HG03095 (cell line): Measurements from ENCODE around the gene EVPL.
"Not testable (repeated sequence)": the region's sequence is repeated elsewhere in the genome, so short reads cannot be mapped to it uniquely, and the experiment has no call there.

Source experiments
- ATAC-seq: cut with Tn5 transposase; IDR thresholded peaks from one replicate; pipeline ENCODE4 v1.9.1; 2021; ENCODE audit warnings: moderate library complexity; ENCODE audit not compliant: unreplicated experiment

EVPL gene

GRCh38 chr17:76048711-76049110, 21.6 kb upstream of the EVPL start:
- ATAC-seq = no peak

GRCh38 chr17:76048025-76048605, 21.0 kb upstream of the EVPL start:
- no peak for ATAC-seq

GRCh38 chr17:76046064-76046463, 19.0 kb upstream of the EVPL start:
- ATAC-seq = no peak

- ATAC-seq = not testable (repeated sequence)
Measured at GRCh38 chr17:76044475-76045007, 17.4 kb upstream of the EVPL start.

- not testable (repeated sequence) for ATAC-seq
Measured at GRCh38 chr17:76042868-76043267, 15.8 kb upstream of the EVPL start.

- no peak for ATAC-seq
Measured at GRCh38 chr17:76040376-76040775, 13.3 kb upstream of the EVPL start.

- ATAC-seq = no peak
Measured at GRCh38 chr17:76039121-76039520, 12.0 kb upstream of the EVPL start.

GRCh38 chr17:76038050-76038449, 10.9 kb upstream of the EVPL start:
- ATAC-seq = no peak

- ATAC-seq = no peak
Measured at GRCh38 chr17:76036497-76037261, 9.6 kb upstream of the EVPL start.

- ATAC-seq = no peak
Measured at GRCh38 chr17:76034428-76035350, 7.6 kb upstream of the EVPL start.

- ATAC-seq = no peak
Measured at GRCh38 chr17:76033139-76033538, 6.0 kb upstream of the EVPL start.

- ATAC-seq = no peak
Measured at GRCh38 chr17:76032780-76033108, 5.6 kb upstream of the EVPL start.

- ATAC-seq = no peak
Measured at GRCh38 chr17:76032073-76032779, 5.1 kb upstream of the EVPL start.

- ATAC-seq = no peak
Measured at GRCh38 chr17:76026714-76027158, 370 bp downstream of the EVPL start.

GRCh38 chr17:76025294-76025693, 1.8 kb downstream of the EVPL start:
- no peak for ATAC-seq

- ATAC-seq = no peak
Measured at GRCh38 chr17:76024353-76024752, 2.8 kb downstream of the EVPL start.

GRCh38 chr17:76023900-76024237, 3.2 kb downstream of the EVPL start:
- no peak for ATAC-seq

GRCh38 chr17:76022973-76023899, 3.9 kb downstream of the EVPL start:
- no peak for ATAC-seq

- ATAC-seq = no peak
Measured at GRCh38 chr17:76022285-76022684, 4.8 kb downstream of the EVPL start.
